Small intestine (tissue), 16 donors: ENCODE data around the gene NTF3. TPM values are rescaled to one million over a fixed set of nuclear protein-coding genes. Genes with fewer than 3 reads are reported as not detected.

ENCODE experiments used
- DNase-seq, 2 donors: peaks; one replicate each; pipeline versions ENCODE4 v3.0.0 to v3.0.0-alpha.2; 2013
- FAIRE-seq: peaks from 2 replicates; lab custom pipeline; 2012; peaks lifted over from hg19 to GRCh38; lab: Jason Lieb, UNC
- H3K27ac ChIP-seq, 3 donors: one replicate each; pipeline ENCODE4 v1.5.1; 2013; ENCODE audit warnings: low read length in 2 of 3, mild to moderate bottlenecking in 2 of 3, control low read depth in 1 of 3, inconsistent platforms in 1 of 3, low read depth in 1 of 3, moderate library complexity in 1 of 3
- H3K27me3 ChIP-seq, 3 donors: one replicate each; pipeline ENCODE4 v1.6.1; 2013; ENCODE audit warnings: low read length in 3 of 3, inconsistent platforms in 1 of 3; ENCODE audit not compliant: control insufficient read depth in 3 of 3, insufficient read depth in 3 of 3
- H3K36me3 ChIP-seq, 3 donors: one replicate each; pipeline ENCODE4 v1.6.1; 2013; ENCODE audit warnings: low read length in 3 of 3, inconsistent platforms in 1 of 3, low read depth in 1 of 3, mild to moderate bottlenecking in 1 of 3, moderate library complexity in 1 of 3; ENCODE audit not compliant: control insufficient read depth in 3 of 3, insufficient read depth in 2 of 3
- H3K4me1 ChIP-seq, 3 donors: one replicate each; pipeline ENCODE4 v1.6.1; 2013; ENCODE audit warnings: low read length in 2 of 3, inconsistent platforms in 1 of 3, low read depth in 1 of 3, mild to moderate bottlenecking in 1 of 3, moderate library complexity in 1 of 3; ENCODE audit not compliant: control insufficient read depth in 3 of 3, insufficient read depth in 2 of 3
- H3K4me3 ChIP-seq, 3 donors: one replicate each; pipeline ENCODE4 v1.5.1; 2013; ENCODE audit warnings: low read length in 3 of 3, control low read depth in 1 of 3, inconsistent platforms in 1 of 3, low read depth in 1 of 3, mild to moderate bottlenecking in 1 of 3, moderate library complexity in 1 of 3
- H3K9me3 ChIP-seq, 2 donors: one replicate each; pipeline ENCODE4 v1.6.1; 2013; ENCODE audit warnings: low read depth in 1 of 2, low read length in 1 of 2; ENCODE audit not compliant: control insufficient read depth in 2 of 2, insufficient read depth in 1 of 2
- WGBS, 3 donors: extraction: QIAGEN DNeasy Blood & Tissue Kit; methylation state at CpG; one replicate each; pipeline ENCODE4 v1.1.7; 2013; 5-methylcytosine and 5-hydroxymethylcytosine counted together
- long read RNA-seq, 10 donors: transcript quantifications; one replicate each; lab custom pipeline, GENCODE V29; 2026
- polyA plus RNA-seq, 4 donors: library from polyadenylated mRNA; stranded (reverse) in 3 of 4; unstranded in 1 of 4; fragments of 200-250 nt in 3 of 4; fragments of 120-200 nt in 1 of 4; gene quantifications; one replicate each; pipeline versions ENCODE4 v1.2.1 to v1.2.3, GENCODE V29; 2013
- donor health status: healthy with polysubstance abuse.
- donor health status: control.
- donor health status: control.
- donor health status: Bipolar disorder and iron deficiency.
- donor health status: healthy.

The NTF3 gene
- 1 to 10 TPM; 1.4 to 4.9 (median 1.9) TPM for polyA plus RNA-seq
- long read RNA-seq, donor 1, partial matches to known transcripts = 0 of 5 reads
- long read RNA-seq, donor 1, other reads (novel, unspliced or antisense) = 0 of 5 reads
- long read RNA-seq, donor 2 = 0 reads
- long read RNA-seq, donor 3, partial matches to known transcripts = 0 of 5 reads
- long read RNA-seq, donor 3, other reads (novel, unspliced or antisense) = 0 of 5 reads
- long read RNA-seq, donor 4 = 0 reads
- long read RNA-seq, donor 5, partial matches to known transcripts = 0 of 1 reads
- long read RNA-seq, donor 5, other reads (novel, unspliced or antisense) = 0 of 1 reads
- long read RNA-seq, donor 6, partial matches to known transcripts = 0 of 1 reads
- long read RNA-seq, donor 6, other reads (novel, unspliced or antisense) = 0 of 1 reads
- long read RNA-seq, donor 7 = 0 reads
- long read RNA-seq, donor 8 = 0 reads
- long read RNA-seq, donor 9 = 0 reads
- long read RNA-seq, donor 10, transcript NTF3-202 (2 exons, 1,336 nt) = minor isoform, 5 of 11 reads
- long read RNA-seq, donor 10, transcript NTF3-201 (1 exons, 1,028 nt) = major isoform, 6 of 11 reads
- long read RNA-seq, donor 10, partial matches to known transcripts = 0 of 11 reads
- long read RNA-seq, donor 10, other reads (novel, unspliced or antisense) = 0 of 11 reads

GRCh38 chr12:5432011-5432400 is at the start of gene NTF3:
Gene NTF3 (plus strand): TSS chr12:5432108. CDS start chr12:5432325, 217 bp downstream.
- Histone ChIP-seq H3K9me3 (no peaks in the 10 kb centered on the region), H3K36me3 (no peaks in the 10 kb centered on the region), H3K4me1 (peaks cover 0 to 12% (median 0%) of the 10 kb centered on the region in 3 donors), H3K27me3 (peaks cover 0 to 78% (median 11%) of the 10 kb centered on the region in 3 donors), H3K4me3 (peak within 1 kb of the TSS in 2 of 3 donors; percentile 49 to 54), H3K27ac (peak within 1 kb of the TSS in 2 of 3 donors; percentile 1 to 72)
- FAIRE-seq (no peak), DNase-seq (peak; percentile 50 to 56)
- WGBS, 3 donors = 0 to 3% (median 2%) methylated on average over 29 to 34 of the region's 34 CpGs

- FAIRE-seq = no peak
- Histone ChIP-seq H3K9me3 (no peaks in the 10 kb centered on the region), H3K27me3 (no peaks in the 10 kb centered on the region), H3K4me3 (no peak overlapping the region), H3K27ac (no peak overlapping the region), H3K4me1 (no peaks in the 10 kb centered on the region), H3K36me3 (no peaks in the 10 kb centered on the region)
- WGBS, 3 donors = 85 to 93% (median 88%) methylated on average over 4 of the region's 4 CpGs
- DNase-seq = no peak
Observed at GRCh38 chr12:5384015-5384414, 47.9 kb upstream of the NTF3 start.

DNA sequence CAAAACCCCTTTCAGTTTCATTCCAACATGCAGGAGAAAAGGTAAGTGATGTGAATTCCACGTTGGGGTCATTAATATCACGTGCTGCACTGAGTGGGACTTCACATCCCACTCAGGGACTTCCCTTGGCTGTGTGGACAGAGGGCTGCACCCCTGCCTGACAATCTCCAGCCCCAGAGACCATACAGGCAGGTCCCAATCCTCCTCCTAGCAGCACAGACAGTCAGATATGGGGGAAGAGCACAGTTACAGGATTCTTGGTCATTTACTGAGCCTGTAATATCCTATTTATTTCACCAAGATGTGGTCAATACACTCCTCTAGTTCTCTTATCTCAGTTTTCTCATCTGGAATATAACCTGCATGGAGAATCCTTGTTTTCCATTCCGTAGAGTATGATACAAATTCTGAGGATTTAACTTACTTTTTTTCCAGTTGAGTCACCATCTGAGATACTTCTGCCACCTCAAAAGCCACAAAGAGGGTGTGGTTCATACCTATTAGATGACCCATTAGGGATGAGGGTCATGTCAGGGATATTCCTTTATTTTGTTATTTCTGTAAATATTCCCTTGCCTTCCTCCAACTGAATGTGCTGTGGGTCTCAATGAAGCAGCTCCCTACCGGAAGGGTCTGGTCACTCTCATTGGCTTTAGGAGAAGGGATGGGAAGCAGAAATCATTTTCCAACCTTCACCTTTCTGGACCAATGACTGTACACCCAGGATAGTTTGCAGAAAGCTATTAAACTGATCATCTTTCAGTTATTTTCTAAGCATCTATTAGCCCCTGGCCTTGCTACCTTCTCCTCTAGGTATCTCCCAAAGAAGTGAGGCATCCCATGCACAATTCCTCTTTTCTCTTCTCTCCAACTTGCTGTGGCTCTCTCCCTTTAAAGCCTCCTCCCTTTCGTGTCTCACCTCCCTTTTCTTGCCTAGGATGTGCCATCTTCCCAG is 43.0 kb upstream of the NTF3 start:
- Histone ChIP-seq H3K9me3 (no peaks in the 10 kb centered on the region), H3K4me1 (no peaks in the 10 kb centered on the region), H3K27me3 (no peaks in the 10 kb centered on the region), H3K4me3 (no peak overlapping the region), H3K36me3 (no peaks in the 10 kb centered on the region), H3K27ac (no peak overlapping the region)
- DNase-seq (no peak), FAIRE-seq (no peak)
- WGBS, 3 donors = 72 to 80% (median 76%) methylated on average over 5 of the region's 5 CpGs

DNA sequence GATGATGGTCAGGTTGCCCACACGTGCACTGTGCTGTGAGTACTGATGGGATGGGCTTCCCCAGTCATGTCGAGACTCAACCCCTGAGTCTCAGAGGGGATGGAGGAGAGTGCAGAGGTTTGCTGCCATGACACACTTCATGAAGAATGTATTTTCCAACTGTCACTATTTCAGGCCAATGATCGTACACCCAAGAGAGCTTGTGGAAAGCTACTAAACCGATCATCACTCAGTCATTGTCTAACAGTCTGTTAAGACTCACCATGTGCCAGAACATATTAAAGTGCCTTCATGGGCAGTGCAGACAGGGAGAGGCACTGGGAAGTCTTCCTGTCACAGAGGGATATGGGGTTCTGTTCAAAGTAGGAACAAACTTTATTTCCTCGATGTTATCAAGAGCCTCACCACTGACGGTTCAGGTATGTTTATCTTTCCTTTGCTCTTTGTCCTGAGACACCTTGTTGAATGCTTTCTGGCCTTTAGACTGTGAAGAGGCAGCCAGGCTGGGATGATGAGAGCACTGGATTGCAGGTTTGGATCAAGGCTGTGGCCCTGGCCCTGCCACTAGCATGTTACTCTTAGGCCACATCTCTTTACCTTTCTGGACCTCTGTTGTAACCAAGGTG is 41.6 kb upstream of the NTF3 start:
- no peak overlapping the region for H3K27ac ChIP-seq
- no peaks in the 10 kb centered on the region for H3K36me3 ChIP-seq
- no peaks in the 10 kb centered on the region for H3K27me3 ChIP-seq
- no peaks in the 10 kb centered on the region for H3K4me1 ChIP-seq
- 51 to 72% (median 62%) methylated on average over 6 of the region's 6 CpGs for WGBS, 3 donors
- H3K9me3 ChIP-seq = no peaks in the 10 kb centered on the region
- DNase-seq = peak; percentile 67 to 69
- no peak for FAIRE-seq
- no peak overlapping the region for H3K4me3 ChIP-seq

- Histone ChIP-seq H3K27me3 (no peaks in the 10 kb centered on the region), H3K9me3 (no peaks in the 10 kb centered on the region), H3K4me1 (no peaks in the 10 kb centered on the region), H3K4me3 (no peak overlapping the region), H3K36me3 (no peaks in the 10 kb centered on the region), H3K27ac (no peak overlapping the region)
- 30 to 49% (median 40%) methylated on average over 2 of the region's 2 CpGs for WGBS, 3 donors
- FAIRE-seq (no peak), DNase-seq (peak in 1 of 2 donors; percentile 30)
Observed at GRCh38 chr12:5391653-5392052, 40.3 kb upstream of the NTF3 start.

DNA sequence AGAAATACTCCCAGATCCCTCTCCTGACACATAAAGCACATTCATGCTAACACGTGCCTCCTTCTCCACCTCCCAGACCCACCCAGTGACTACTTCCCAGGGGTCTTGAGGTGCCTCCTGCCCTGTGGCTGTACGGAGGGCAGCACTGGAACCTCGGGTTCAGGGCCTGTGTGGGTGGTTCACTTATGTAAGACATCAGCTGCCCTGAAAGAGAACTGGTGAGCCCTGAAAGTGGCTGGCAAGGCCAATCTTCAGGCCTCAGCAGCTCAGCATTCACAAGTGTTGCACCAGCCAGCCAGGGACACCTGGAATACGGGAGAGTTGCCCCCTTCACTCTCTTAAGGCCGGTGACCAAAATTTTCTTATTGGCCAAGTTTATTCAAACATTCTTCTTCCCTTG is 38.9 kb upstream of the NTF3 start:
- FAIRE-seq = no peak

GRCh38 chr12:5395443-5396271 is 36.3 kb upstream of the NTF3 start:
- Histone ChIP-seq H3K4me3 (no peak overlapping the region), H3K27ac (no peak overlapping the region), H3K4me1 (no peaks in the 10 kb centered on the region), H3K27me3 (no peaks in the 10 kb centered on the region), H3K36me3 (no peaks in the 10 kb centered on the region), H3K9me3 (no peaks in the 10 kb centered on the region)
- DNase-seq (peak in 1 of 2 donors; percentile 14), FAIRE-seq (no peak)
- 17 to 25% (median 18%) methylated on average over 13 of the region's 13 CpGs for WGBS, 3 donors

More for the DNA sequence above, 38.9 kb upstream of the NTF3 start:
- 82 to 86% (median 85%) methylated on average over 5 of the region's 5 CpGs for WGBS, 3 donors
- Histone ChIP-seq H3K4me3 (no peak overlapping the region), H3K4me1 (no peaks in the 10 kb centered on the region), H3K9me3 (no peaks in the 10 kb centered on the region), H3K27me3 (no peaks in the 10 kb centered on the region), H3K36me3 (no peaks in the 10 kb centered on the region), H3K27ac (no peak overlapping the region)
- no peak for DNase-seq
